Activated gamma-delta T cell (primary cell): ENCODE results near the gene CYTH1.

ENCODE experiments used
- DNase-seq: peaks from one replicate; lab custom pipeline; 2025; lab: John Stamatoyannopoulos, UW

Gene CYTH1

DNA sequence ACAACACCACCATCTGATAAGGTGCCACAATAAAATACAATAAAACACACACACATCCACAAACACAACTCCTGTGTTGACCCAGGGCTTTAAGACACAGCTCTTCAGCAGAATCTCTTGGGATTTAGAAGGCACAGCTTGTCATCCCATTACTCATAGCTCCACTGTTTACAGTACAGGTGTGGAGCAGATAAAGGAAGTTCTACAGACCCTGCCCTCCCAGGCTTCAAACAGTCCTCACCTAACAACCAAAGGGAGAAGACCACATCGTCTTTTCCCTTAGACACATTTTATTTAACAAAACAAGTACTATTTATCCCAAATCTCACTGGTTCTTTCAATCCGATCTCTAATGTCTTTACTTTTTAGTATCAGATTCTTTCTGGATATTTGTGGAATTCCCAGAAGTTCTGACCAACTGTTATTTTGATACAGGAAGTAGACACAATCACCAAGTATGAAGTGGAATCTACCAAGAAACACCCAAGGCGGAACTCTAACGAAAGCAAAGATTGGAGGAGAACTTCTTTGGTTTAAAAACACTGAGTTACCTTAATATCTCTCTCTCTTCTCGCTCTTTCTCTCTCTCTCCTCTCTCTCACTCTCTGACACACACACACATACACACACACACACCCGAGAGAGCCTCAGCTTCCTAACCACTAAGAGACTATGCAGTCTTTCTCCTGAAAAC is 46.1 kb downstream of the CYTH1 start:
- no peak for DNase-seq

DNA sequence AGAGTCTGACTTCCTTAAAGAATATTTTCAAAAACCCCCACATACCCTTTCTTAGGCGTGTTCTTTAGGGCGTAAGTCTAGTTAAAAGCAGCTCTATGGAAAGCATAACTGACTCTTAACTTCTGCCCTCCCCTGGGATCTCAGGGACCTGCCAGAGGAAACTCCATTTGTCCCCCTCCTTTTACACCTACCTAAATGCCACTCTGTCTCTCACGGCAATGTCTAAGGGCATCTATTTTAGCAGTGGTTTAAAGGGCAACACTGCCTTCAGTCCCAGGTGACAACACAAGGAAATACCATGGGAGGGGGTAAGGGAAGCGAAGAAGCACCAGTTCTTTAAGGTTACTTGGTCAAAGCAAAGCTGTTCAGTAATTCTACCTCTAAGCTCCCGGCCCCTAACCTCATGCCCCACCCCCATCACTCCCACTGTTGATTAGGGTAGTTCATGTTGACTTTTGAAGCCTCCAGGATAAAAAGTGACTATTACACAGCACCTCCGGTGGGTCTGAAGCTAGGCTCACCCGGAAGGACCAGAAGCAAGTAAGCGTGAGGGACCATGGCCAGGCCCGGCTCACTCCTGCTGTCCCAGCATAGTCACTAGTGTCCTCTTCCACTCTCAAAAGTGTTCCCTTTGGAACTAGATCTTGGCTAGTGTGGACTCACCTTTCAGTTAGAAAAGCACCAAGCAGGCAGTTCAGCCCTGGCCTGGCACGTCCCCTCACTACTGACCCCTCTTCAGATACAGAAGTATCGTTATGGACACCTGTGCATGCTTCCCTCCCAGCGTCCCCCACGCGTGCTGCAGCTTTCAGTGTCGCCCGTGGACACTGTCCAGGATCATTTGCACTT is 47.1 kb downstream of the CYTH1 start:
- DNase-seq: no peak

DNA sequence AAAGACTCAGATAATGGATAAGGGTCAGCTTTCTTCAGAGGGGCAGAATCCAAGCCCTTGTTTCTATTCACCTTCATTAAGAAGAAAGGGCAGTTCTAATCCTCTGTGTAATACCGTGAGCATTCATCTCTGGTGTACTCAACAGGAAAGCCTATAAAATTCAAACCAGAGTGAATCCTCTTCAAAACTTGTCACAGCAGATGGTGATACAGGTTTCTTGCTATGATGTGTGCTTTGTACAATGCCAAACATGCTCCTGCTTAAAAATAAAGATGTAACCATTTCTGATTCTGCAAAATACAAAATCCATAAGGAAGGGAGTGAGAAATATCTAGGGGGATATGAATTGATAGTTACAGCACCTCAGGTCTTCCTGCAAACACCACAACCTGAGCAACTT is 49.7 kb downstream of the CYTH1 start:
- DNase-seq: no peak

DNA sequence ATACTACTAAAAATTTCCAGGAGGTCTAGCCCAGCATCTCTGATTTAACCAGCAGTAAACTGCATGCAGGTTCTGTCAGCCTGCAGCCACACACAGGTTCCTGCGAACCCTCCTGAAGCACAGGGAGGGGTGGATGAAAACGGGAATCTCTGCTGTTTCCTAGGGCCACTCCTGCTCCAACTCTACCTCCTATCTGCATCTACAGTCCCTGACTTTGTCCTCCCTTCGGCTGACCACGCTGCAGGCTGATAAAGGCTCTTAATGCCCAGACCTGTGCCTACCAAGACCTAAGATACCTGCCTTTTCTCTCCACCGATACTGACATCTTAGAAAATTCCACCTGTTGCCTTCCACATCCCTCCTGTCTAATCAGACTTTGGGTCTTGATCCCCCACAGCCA is 50.2 kb downstream of the CYTH1 start:
- no peak for DNase-seq

DNA sequence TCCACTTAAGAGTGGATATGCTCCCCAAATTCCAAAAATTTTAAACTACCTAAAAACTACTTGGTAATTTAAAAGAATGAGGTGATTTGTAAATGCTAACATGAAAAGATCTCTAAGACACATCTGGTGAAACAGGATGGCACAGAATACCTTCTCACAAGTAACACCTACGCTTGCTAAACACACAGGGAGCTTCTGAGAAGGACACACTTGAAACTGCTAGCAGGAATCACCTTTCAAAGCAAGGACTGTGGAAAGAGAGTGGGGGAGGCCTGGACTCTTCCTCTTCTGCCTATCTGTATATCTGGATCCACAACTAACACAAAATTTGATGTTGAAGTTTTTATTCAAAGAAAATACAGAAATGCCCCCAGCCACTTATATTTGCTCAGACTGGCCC is 52.4 kb downstream of the CYTH1 start:
- DNase-seq: no peak

DNA sequence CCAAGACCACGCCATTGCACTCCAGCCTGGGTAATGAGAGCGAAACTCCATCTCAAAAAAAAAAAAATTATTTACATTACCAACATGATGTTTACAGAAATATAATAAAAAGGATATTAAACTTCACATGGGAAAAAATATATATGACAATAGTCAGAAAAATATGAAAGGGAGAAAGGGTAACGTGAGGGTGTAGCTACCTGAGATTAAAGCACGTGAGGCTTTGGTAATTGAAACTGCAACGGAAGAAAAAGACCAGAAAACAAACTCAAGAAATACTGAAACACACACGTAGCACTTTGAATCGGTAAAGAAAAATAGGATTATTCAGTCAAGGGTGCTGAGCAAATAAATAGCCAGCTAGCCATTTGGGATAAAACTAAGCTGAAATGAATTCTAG is 53.6 kb downstream of the CYTH1 start:
- DNase-seq: no peak

DNA sequence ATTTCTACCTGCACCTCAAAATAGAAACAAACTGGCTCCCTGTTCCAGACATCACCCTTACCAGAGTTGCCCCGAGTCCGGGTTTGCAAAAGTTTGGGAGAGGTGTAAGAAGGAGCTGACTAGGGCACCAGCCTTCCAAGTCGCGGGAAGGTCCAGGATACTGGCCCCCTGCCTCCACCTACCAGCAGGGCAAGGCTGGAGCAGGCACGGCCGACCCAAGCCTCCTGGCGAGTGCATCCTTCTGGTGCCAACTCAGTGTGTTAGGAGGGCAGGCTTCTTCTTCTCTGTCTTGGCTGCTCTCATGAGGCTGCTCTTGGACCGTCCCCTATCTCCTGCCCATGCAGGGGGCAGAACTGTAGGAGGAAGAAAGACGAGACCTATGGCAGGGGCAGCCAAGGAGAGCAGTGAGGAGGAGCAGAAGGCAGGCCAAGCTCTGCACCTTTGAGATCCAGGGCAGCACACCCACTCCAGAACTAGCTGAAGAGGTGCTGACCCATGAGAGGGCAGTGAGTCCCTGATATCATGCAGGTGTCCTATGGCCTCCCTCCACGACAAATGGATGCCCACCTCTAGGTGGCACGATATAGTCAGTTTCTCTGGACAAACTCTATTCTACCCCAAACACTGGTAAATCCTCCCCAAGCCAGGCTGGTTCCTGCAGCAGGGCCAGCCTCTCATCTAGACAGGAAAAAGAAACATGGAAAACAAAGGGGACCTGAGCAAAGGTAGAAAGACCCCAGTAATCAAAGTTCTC is 54.4 kb downstream of the CYTH1 start:
- DNase-seq: no peak

DNA sequence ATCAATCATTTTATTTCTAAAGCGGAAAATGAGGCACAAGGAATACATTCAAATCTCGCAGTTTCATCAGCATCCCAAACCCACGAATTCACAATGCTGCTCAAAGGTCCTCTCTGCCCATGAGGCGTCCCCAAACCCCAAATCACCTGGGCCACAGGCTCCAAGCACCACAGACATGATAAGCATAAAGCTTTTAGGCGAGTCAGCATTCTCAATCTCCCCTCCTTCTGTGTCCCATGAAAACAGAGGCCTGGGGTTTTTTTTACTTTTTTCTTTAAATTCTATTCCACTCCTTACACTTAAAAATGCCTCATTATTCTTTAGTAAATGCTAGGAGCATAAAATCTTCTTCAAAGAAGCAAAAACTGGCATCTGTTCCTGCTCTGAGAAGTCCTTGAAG is 55.0 kb downstream of the CYTH1 start:
- DNase-seq: no peak

DNA sequence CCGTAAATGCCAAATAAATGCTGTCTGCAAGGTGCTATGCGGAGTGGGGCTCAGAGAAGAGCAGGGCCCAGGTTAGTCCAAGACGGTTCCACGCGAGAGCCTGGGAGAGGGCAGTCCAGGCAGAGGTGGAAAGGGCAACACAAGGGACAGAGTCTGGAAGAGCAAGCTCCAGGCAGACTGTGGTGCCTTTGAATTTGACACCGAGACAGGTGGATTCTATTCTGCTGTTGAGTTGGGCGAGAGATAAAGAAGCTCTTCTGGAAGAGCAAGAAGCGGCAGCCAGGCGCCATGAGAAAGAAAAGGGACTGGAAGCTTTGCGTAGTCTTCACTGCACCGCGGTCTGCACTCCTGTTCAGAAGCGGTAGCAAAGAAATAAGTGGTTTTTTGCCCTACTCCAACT is 55.6 kb downstream of the CYTH1 start:
- no peak for DNase-seq

DNA sequence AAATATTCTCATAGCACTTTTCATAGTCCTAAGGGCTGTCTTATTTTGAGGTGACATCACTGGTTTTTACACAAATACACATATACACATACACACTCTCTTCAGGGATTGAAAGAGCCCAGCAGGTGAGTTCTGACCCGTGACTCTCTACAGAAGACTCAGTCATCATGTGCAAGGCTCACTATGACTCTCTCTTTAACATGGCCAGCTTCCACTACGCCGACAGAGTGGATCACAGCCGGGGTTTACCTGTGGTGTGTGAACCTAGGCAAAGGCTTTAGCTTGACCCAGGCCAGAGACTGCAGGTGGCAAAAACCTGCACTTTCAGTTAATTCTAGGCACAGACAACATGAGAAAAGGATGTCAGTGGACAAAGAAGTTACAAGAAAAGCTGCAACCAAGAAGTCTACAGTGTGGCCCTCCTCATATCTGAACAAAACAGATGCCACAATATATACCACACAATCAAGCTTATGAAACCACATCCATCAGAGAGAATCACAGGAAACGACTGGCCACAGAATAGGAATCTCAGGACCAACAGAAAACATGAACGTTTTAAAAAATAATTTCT is 56.5 kb downstream of the CYTH1 start:
- DNase-seq: no peak

DNA sequence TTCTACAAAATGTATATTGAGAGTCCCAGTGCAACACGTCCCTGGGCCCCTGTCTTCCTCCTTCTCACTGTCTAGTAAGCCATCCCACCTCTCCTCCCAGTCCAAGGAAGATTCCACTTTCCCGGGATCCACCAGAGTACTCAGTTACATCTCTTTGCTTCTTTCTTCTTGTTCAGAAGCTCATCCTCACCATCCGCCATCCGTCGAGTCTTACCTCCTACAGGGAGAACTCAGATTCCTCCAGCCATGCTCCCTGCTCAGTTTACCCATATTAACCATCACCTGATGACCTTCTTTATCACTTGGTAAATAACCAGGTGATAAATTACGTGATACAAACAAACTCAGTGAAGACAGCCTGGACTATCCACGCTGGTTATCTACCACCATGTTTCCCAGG is 57.1 kb downstream of the CYTH1 start:
- no peak for DNase-seq

DNA sequence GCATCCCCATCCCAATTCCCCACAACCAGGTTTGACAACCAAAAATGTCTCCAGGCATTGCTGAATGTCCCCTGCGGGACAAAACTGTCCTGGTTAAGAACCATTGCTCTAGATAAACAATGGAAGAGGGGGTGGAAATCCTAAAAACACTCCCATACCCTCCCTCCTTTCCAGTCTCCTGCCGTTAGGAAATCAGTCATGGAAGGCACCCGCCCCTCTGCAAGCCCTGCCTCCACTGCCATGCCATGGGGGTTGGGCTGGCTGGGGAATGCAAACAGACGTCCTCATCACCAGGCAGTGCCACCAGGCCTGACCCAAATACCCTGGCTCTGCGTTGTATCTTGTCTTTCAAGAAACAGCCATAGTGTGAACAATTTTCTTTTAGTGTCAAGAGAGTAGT is 57.5 kb downstream of the CYTH1 start:
- DNase-seq: no peak

DNA sequence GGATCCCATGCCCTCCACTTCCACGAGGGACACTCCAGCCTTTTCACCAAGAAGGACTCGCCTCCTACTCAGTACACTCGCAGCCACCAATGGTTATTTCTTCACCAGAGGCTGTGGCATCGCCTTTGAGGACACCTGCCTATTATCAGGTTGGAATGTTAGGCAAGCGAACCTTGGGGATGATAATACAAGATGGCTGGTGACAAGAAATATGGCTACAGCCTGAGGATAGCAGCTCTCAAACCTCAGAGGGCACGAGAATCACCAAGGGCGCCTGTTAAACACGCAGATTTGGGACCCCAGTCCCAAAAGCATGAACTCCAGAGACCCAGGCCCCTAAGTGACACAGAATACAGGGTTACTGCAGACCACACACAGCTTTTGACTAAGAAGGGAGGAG is 58.1 kb downstream of the CYTH1 start:
- no peak for DNase-seq

DNA sequence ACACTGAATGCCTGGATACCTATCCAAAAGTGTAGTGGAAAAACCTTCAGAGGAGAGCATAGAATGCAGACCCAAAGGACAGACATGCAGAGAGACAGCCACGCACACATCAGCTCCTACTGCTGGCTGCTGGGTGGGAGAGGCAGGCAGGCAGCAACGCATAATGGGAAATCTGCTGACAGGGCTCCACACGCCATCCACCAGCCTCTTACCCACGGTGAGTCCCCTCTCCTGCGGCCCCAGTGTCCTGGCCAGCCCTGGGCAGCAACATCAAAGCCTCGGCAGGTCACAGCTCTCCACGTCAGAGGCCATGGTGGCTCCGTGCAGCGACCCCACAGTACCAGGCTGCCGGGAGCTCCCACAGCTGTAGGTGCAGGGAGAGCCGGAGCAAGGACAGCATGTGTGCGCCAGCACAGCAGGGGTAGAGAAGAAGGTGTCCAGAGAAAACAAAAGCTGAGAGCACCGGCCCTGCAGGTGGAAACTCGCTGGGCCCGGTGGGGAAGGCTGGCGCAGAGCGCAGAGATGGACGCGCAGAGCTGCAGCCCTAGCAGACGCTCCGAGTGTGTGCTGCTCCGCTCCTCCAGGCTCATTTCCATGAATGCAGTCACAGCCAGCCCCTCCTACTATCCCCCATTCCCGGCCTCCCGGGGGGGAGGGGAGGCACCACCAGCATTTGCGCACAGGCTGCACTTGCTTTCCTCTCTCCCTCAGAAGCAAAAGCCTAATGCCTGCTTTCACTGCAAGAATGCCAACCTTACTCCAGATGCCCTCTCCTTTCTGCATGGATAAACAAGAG is 58.9 kb downstream of the CYTH1 start:
- DNase-seq: no peak

DNA sequence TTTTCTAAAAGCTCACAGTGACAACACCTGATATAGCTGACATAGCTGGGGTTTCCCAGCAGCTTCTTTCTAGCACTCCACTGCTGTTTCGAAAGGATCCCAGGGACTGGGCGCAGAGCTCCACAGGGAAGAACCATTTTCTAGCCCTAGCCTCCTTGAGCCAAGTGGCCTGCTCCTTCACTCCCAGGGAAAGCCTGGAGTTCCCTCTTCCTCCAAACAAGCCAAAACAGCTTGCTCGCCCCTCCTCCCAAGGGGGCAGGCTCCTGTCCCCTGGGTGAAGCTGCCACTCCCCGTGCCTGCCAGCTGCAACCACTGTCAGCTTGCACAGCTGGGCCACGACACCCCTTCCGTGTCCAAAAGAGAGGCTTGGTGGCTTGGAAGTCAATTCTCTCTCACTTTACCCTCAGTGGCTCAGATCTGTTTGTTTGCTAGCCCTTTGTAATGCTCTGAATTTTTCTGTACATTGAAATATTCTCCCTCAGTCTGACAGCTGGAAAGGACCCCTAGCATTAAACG is 59.8 kb downstream of the CYTH1 start:
- DNase-seq: no peak

DNA sequence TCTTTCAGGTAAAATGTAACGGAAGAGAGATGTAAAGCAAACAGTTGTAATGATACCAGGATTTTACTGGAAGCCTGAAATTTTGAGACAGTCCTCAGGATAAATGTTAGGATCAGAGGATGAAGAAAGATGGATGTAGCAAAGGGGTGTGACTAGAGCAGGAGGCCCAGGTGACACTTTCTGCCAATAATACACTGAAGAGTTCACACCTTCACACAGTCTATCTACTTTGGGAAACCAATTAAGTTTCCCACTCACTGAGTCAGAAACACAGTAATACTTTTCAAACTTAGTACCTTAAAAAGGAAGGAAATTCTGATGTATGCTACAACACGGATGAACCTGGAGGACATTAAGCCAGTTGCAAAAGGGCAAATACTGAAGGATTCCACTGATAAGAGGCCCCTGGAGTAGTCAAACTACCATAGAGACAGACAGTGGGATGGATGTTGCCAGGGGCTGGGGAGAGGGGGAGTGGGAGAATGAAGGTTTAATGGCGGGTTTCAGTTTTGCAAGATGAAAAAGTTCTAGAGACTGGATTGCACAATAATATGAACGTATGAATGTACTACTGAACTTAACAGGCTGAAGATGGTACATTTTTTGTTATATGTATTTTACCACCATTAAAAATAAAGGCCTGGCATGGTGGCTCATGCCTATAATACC is 62.3 kb downstream of the CYTH1 start:
- DNase-seq: no peak

DNA sequence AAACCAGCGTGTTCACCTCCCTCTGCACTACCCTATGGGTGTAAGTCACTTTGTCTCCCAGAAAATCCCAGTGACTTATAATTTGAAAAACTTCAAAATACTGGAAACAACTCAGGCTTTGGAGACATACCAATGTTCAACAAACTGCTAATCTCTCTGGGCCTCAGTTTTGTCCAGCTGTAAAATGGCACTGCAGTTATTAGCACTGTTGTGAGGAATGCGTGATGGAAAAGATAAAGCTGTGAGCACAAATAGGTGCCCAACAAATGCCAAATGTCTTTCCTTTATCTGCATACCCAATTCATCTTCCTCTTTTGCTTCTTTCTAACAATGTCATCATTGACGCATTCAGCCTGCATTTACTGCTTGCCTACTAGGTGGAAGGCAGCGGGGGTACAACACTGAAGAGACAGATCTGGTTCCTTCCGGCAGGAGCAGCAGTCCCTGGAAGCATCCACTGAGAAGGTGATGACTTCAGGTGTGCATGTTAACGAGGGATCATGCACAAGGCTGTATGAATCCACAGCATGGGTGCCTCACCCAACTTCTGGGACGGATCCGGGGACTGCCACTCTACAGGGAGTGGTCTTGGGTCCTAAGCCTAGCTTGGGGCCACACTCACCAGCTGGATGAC is 63.4 kb downstream of the CYTH1 start:
- no peak for DNase-seq

DNA sequence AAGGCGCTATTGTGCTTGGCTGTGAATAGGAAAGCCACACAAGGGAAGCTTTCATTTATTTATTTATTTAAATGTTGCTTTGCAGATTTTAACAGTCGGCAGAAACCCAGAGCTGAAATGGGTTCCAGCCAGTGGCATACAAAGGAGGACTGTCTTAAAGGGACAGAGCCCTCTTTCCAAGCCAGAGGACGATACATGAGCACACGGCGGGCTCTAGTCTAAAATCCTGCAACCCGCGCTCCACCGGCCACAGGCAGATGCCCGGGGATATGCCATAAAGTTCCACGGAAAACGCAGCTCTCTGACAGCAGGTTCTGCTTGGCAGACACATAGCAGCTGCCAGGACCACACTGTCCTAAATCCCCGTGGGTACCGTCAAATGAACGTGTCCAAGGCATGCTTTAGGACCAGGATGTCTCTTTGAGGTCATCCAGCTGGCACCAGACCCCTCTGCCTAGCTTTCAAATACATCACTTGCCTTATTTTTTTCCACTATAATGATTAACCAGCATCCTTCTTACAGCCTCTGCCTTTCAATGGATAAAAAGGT is 64.6 kb downstream of the CYTH1 start:
- no peak for DNase-seq

DNA sequence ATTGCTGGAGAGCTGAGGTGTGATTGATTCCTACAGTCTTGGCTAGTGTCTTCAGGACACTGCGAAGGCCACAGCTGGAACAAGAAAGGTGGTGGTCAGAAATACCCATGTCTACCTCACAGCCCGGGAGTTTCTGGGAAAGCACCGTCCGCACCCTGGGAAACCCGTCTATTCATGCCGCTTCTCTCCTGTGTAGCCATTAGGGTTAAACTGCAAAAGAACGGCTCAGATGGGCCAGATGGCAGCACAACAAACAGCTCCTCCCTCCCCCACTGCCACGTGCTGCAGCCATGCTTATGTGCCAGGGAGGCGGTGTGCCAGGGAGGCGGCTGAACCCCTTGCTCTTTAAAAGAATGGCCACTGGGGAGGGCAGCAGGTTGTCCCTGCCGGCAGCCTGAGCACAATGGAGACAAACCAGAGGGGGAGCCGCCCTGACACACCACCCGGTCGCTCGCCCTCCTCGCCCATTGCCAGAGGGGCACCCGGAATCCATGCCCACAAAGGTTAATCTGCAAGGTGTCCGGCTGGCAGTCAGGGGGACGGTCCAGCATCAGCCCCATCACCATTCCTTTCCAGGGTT is 65.2 kb downstream of the CYTH1 start:
- no peak for DNase-seq

DNA sequence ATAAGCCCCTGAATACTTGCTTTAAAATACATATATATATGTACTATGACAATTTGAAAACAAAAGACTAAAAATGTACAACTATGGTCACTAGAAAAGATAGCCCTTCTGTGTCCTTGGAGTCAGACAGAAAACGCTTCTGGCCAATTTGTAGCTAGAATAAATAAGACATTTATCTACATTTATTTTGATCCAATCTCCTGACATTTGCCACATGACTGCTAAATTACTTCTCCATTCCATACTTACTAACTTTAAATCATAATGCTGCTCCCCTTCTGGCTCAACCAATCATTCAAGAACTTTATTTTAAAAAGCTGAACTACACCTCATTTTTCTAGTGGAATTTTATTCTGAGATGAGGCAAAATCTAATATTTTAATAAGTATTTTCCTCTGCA is 65.8 kb downstream of the CYTH1 start:
- DNase-seq: no peak
